HCT116 (cell line): Measurements from ENCODE around the gene SLCO4C1. TPM values are rescaled to one million over a fixed set of nuclear protein-coding genes. Genes with fewer than 3 reads are reported as not detected.

Source experiments
- ATAC-seq: fragments of 200-7000 bp; cut with Tn5 transposase; 2 replicates; pipeline ENCODE4 v1.9.1; 2020; ENCODE audit warnings: mild to moderate bottlenecking, moderate library complexity
- BruUV-seq: library from RNA; stranded (reverse); fragments of 400-500 nt; replicated peaks from 2 replicates; lab custom pipeline; 2021; lab: Mats Ljungman, UMichigan
- CTCF ChIA-PET: fragments of 300-600 bp; sonication (Branson Sonifier 250); formaldehyde crosslinking; loops from one replicate; lab custom pipeline; 2021; ENCODE audit warnings: antibody characterized with exemption; lab: Charles Lee
- POLR2A ChIA-PET: fragments of 300-600, 350-600 bp; sonication (Branson Sonifier 250); formaldehyde crosslinking; loops from one replicate; lab custom pipeline; 2021; ENCODE audit warnings: antibody characterized with exemption; lab: Charles Lee
- RAD21 ChIA-PET, 2 experiments: fragments of 300-600 bp; sonication (Branson Sonifier 250); formaldehyde crosslinking; loops; one replicate each; lab custom pipeline; 2023; ENCODE audit warnings: low total read pairs in 2 of 2; ENCODE audit not compliant: uncharacterized antibody in 2 of 2, unreplicated experiment in 2 of 2, low non-redundant PET in 1 of 2; lab: Charles Lee
- DNase-seq: peaks from one replicate; pipeline ENCODE4 v3.0.0-alpha.2; 2010; ENCODE audit warnings: low read depth, low spot score
- H2AFZ ChIP-seq: fragments of 200-600 bp; shearing (Covaris generic), sonication (generic); 2 replicates; pipeline ENCODE4 v1.6.1; 2017; ENCODE audit warnings: low read depth, mixed run types, mixed read lengths, antibody characterized with exemption, low read length; ENCODE audit not compliant: poor library complexity, severe bottlenecking
- H3K27ac ChIP-seq: 2 replicates; pipeline ENCODE4 v1.5.1; 2012; ENCODE audit warnings: low read depth, low read length
- H3K27me3 ChIP-seq: fragments of 200-600 bp; sonication (generic); 2 replicates; pipeline ENCODE4 v1.6.1; 2016; ENCODE audit warnings: mixed run types, low read length, mixed read lengths; ENCODE audit not compliant: insufficient read depth
- H3K36me3 ChIP-seq, 2 experiments: fragments of 200-500 bp in 1 of 2; fragments of 200-600 bp in 1 of 2; sonication (Bioruptor generic) in 1 of 2; sonication (generic) in 1 of 2; 2 replicates each; pipeline versions ENCODE4 v1.5.1 to v1.6.1; 2014 to 2016; ENCODE audit warnings: low read length in 2 of 2, inconsistent platforms in 1 of 2, mixed read lengths in 1 of 2, mixed run types in 1 of 2; ENCODE audit not compliant: insufficient read depth in 2 of 2, control insufficient read depth in 1 of 2
- H3K4me1 ChIP-seq, 2 experiments: fragments of 200-600 bp in 1 of 2; sonication (generic) in 1 of 2; 2 replicates each; pipeline versions ENCODE4 v1.5.1 to v1.6.1; 2012 to 2017; ENCODE audit warnings: low read length in 2 of 2, inconsistent platforms in 1 of 2, mild to moderate bottlenecking in 1 of 2, mixed read lengths in 1 of 2, mixed run types in 1 of 2, moderate library complexity in 1 of 2; ENCODE audit not compliant: insufficient read depth in 2 of 2, control insufficient read depth in 1 of 2
- H3K4me2 ChIP-seq: fragments of 200-600 bp; sonication (generic); 2 replicates; pipeline ENCODE4 v1.6.1; 2017; ENCODE audit warnings: mixed run types, low read length, mixed read lengths
- H3K4me3 ChIP-seq, 2 experiments: fragments of 200-600 bp in 1 of 2; sonication (generic) in 1 of 2; replicated peaks in 1 of 2; 2 replicates each; pipeline ENCODE4 v1.5.1; 2011 to 2016; ENCODE audit warnings: low read length in 2 of 2, control low read depth in 1 of 2, low read depth in 1 of 2, mild to moderate bottlenecking in 1 of 2, mixed read lengths in 1 of 2, mixed run types in 1 of 2
- H3K79me2 ChIP-seq: fragments of 200-600 bp; sonication (generic); 2 replicates; pipeline ENCODE4 v1.6.1; 2017; ENCODE audit warnings: mild to moderate bottlenecking, mixed run types, low read length, moderate library complexity, mixed read lengths; ENCODE audit not compliant: insufficient read depth
- H3K9ac ChIP-seq: fragments of 200-600 bp; sonication (generic); 2 replicates; pipeline ENCODE4 v1.6.1; 2016; ENCODE audit warnings: low read length, mixed read lengths
- H3K9me2 ChIP-seq: fragments of 200-600 bp; sonication (generic), shearing (Covaris generic); 2 replicates; pipeline ENCODE4 v1.6.1; 2017; ENCODE audit warnings: mixed run types, mild to moderate bottlenecking, moderate library complexity; ENCODE audit not compliant: insufficient read depth
- H3K9me3 ChIP-seq, 2 experiments: fragments of 200-500 bp in 1 of 2; fragments of 200-600 bp in 1 of 2; sonication (Bioruptor generic) in 1 of 2; sonication (generic) in 1 of 2; 2 replicates each; pipeline ENCODE4 v1.6.1; 2014 to 2017; ENCODE audit warnings: low read length in 2 of 2, mixed read lengths in 2 of 2, inconsistent platforms in 1 of 2, low read depth in 1 of 2, mild to moderate bottlenecking in 1 of 2, mixed run types in 1 of 2, moderate library complexity in 1 of 2; ENCODE audit not compliant: control insufficient read depth in 1 of 2, insufficient read depth in 1 of 2
- H4K20me1 ChIP-seq: fragments of 200-600 bp; sonication (generic), shearing (Covaris generic); 2 replicates; pipeline ENCODE4 v1.6.1; 2017; ENCODE audit warnings: mixed run types, mild to moderate bottlenecking, moderate library complexity; ENCODE audit not compliant: insufficient read depth
- ATF3 ChIP-seq: IDR thresholded peaks from 2 replicates; pipeline ENCODE4 v1.6.1; 2012
- CBX3 ChIP-seq: IDR thresholded peaks from 2 replicates; pipeline ENCODE4 v1.6.1; 2012; ENCODE audit warnings: low read depth
- CEBPB ChIP-seq: IDR thresholded peaks from 2 replicates; pipeline ENCODE4 v1.6.1; 2012; ENCODE audit warnings: low read depth
- EGR1 ChIP-seq: IDR thresholded peaks from 2 replicates; pipeline ENCODE4 v1.6.1; 2012; ENCODE audit warnings: low read depth
- EZH2 ChIP-seq: fragments of 200-600 bp; sonication (generic); IDR thresholded peaks from 2 replicates; pipeline ENCODE4 v1.6.1; 2017; ENCODE audit warnings: antibody characterized with exemption, mixed run types
- EZH2phosphoT487 ChIP-seq: fragments of 200-600 bp; IDR thresholded peaks from 2 replicates; pipeline ENCODE4 v1.6.1; 2018; ENCODE audit warnings: antibody characterized with exemption, borderline replicate concordance
- FOSL1 ChIP-seq: IDR thresholded peaks from 2 replicates; pipeline ENCODE4 v1.6.1; 2012; ENCODE audit warnings: low read depth
- JUND ChIP-seq: IDR thresholded peaks from 2 replicates; pipeline ENCODE4 v1.6.1; 2012
- POLR2A ChIP-seq: IDR thresholded peaks from 2 replicates; pipeline ENCODE4 v1.7.0; 2011; ENCODE audit warnings: borderline replicate concordance; ENCODE audit not compliant: insufficient read depth, insufficient read length; ENCODE audit errors: extremely low read depth
- POLR2AphosphoS5 ChIP-seq: IDR thresholded peaks from 2 replicates; pipeline ENCODE4 v1.6.1; 2011; ENCODE audit warnings: mild to moderate bottlenecking, low read depth, low read length, moderate library complexity
- SIN3A ChIP-seq: IDR thresholded peaks from 2 replicates; pipeline ENCODE4 v1.6.1; 2012; ENCODE audit warnings: low read depth
- SP1 ChIP-seq: IDR thresholded peaks from 2 replicates; pipeline ENCODE4 v1.6.1; 2012; ENCODE audit warnings: low read depth
- SRF ChIP-seq: IDR thresholded peaks from 2 replicates; pipeline ENCODE4 v1.6.1; 2012; ENCODE audit warnings: low read depth
- TCF7L2 ChIP-seq: IDR thresholded peaks from 2 replicates; pipeline ENCODE4 v1.7.0; 2011; ENCODE audit warnings: borderline replicate concordance, inconsistent platforms; ENCODE audit not compliant: insufficient read depth, insufficient read length; ENCODE audit errors: extremely low read depth
- YY1 ChIP-seq: IDR thresholded peaks from 2 replicates; pipeline ENCODE4 v1.6.1; 2011; ENCODE audit warnings: low read length, low read depth, moderate library complexity, mild to moderate bottlenecking; ENCODE audit not compliant: insufficient replicate concordance; ENCODE audit errors: extremely low read depth
- ZBTB33 ChIP-seq: IDR thresholded peaks from 2 replicates; pipeline ENCODE4 v1.6.1; 2011; ENCODE audit warnings: mild to moderate bottlenecking, low read length, moderate library complexity; ENCODE audit not compliant: insufficient replicate concordance; ENCODE audit errors: extremely low read depth
- ZFX ChIP-seq: fragments of 450-650 bp; IDR thresholded peaks from 2 replicates; pipeline ENCODE4 v1.6.1; 2017
- ZNF274 ChIP-seq: fragments of 200-500 bp; sonication (Bioruptor generic); IDR thresholded peaks from 2 replicates; pipeline ENCODE4 v1.6.1; 2014; ENCODE audit warnings: mild to moderate bottlenecking, low read depth, low read length, inconsistent platforms
- intact Hi-C: fragments of 100-400 bp; cut with micrococcal nuclease; formaldehyde crosslinking; loops from 2 replicates; pipeline ENCODE4 v1.10.0; 2022
- total RNA-seq: library from RNA; stranded (reverse); gene quantifications from one replicate; pipeline ENCODE4 v1.2.1, GENCODE V29; 2021; ENCODE audit not compliant: unreplicated experiment

SLCO4C1 gene
- total RNA-seq, 1 experiment from 2014 or later, result 0.12 TPM

- no peak overlapping the region for H3K4me3 ChIP-seq
- intact Hi-C loops, result no loop called here
- ChIA-PET RAD21 (no interaction called here), CTCF (no interaction called here), POLR2A (no interaction called here)
- no peaks in the 10 kb centered on the region for H3K9me3 ChIP-seq
- no peaks in the 10 kb centered on the region for H4K20me1 ChIP-seq
- no peak overlapping the region for H3K27ac ChIP-seq
- H3K4me2 ChIP-seq, result no peak overlapping the region
- ATAC-seq (no peak), DNase-seq (no peak)
- H3K36me3 ChIP-seq, result no peaks in the 10 kb centered on the region
- no peaks in the 10 kb centered on the region for H3K4me1 ChIP-seq
- H2AFZ ChIP-seq, result no peak overlapping the region
- no peak overlapping the region for H3K9ac ChIP-seq
- BruUV-seq, result no TSS peak
- no peaks in the 10 kb centered on the region for H3K79me2 ChIP-seq
- H3K9me2 ChIP-seq, result no peaks in the 10 kb centered on the region
- no peak for TF ChIP-seq CEBPB
- TF ChIP-seq ATF3, result no peak
- TF ChIP-seq SIN3A, result no peak
- TF ChIP-seq ZBTB33, result no peak
- TF ChIP-seq POLR2AphosphoS5, result no peak
- no peak for TF ChIP-seq CBX3
- TF ChIP-seq JUND, result no peak
- no peak for TF ChIP-seq YY1
- no peak for TF ChIP-seq POLR2A
- TF ChIP-seq SRF, result no peak
- TF ChIP-seq EZH2phosphoT487, result no peak
- no peak for TF ChIP-seq ZNF274
- no peak for TF ChIP-seq SP1
- no peak for TF ChIP-seq EZH2
- no peak for TF ChIP-seq TCF7L2
- no peak for TF ChIP-seq ZFX
- TF ChIP-seq FOSL1, result no peak
- no peak for TF ChIP-seq EGR1
- no peaks in the 10 kb centered on the region for H3K27me3 ChIP-seq
These were observed 6.1 kb downstream of the SLCO4C1 start for GRCh38 chr5:102290004-102290403.
